Suprapubic skin (tissue), 4 donors: ENCODE data around the gene HSPA1B.

Experiments
- CTCF ChIP-seq, 2 donors: fragments of 200-600 bp in 1 of 2; fragments of 450-650 bp in 1 of 2; sonication (generic) in 1 of 2; IDR thresholded peaks; one replicate each; pipeline ENCODE4 v1.5.1; 2016 to 2019; ENCODE audit warnings: antibody characterized with exemption in 2 of 2, mild to moderate bottlenecking in 1 of 2, moderate library complexity in 1 of 2
- EP300 ChIP-seq: sonication (generic); formaldehyde crosslinking; IDR thresholded peaks from one replicate; pipeline ENCODE4 v1.6.1; 2017; ENCODE audit warnings: antibody characterized with exemption
- POLR2AphosphoS5 ChIP-seq, 3 donors: sonication (generic); formaldehyde crosslinking; IDR thresholded peaks; one replicate each; pipeline ENCODE4 v1.6.1; 2017; ENCODE audit warnings: antibody characterized with exemption in 3 of 3

- TF ChIP-seq POLR2AphosphoS5 (IDR thresholded peaks at IDR 0.05) (no peak), CTCF (IDR thresholded peaks at IDR 0.05) (no peak), EP300 (no peak)
These were observed 32.8 kb downstream of the HSPA1B start for GRCh38 chr6:31860349-31860748.
